K562 (cell line): ENCODE results near the gene ARL11. TPM values are rescaled to one million over a fixed set of nuclear protein-coding genes. Genes with fewer than 3 reads are reported as not detected.

Experiments used
- ATAC-seq: fragments of 200-7000 bp; cut with Tn5 transposase; 3 replicates; pipeline ENCODE4 v1.9.1; 2020; ENCODE audit warnings: moderate library complexity
- BruUV-seq: library from RNA; stranded (reverse); fragments of 400-500 nt; replicated peaks from 2 replicates; lab custom pipeline; 2021; lab: Mats Ljungman, UMichigan
- CTCF ChIA-PET: fragments of 300-600 bp; formaldehyde crosslinking; extraction: SDS; loops from one replicate; lab custom pipeline; 2021; ENCODE audit warnings: low intra/inter-chr PET ratio; lab: Yijun Ruan, JAX
- POLR2A ChIA-PET: fragments of 300-600, 350-650 bp; sonication (Branson Sonifier 250); formaldehyde crosslinking; extraction: SDS; loops from one replicate; lab custom pipeline; 2021; ENCODE audit warnings: antibody characterized with exemption, inconsistent platforms; lab: Yijun Ruan, JAX
- DNase-seq, 4 experiments: peaks; one replicate each; pipeline versions ENCODE4 v3.0.0 to v3.0.0-alpha.2; 2011 to 2018; ENCODE audit warnings: low spot score in 3 of 4, mixed read lengths in 3 of 4; ENCODE audit errors: extremely low read depth in 1 of 4
- FAIRE-seq: peaks from 2 replicates; lab custom pipeline; 2011; peaks lifted over from hg19 to GRCh38; lab: Jason Lieb, UNC
- H2AFZ ChIP-seq: 2 replicates; pipeline ENCODE4 v1.6.0; 2011; ENCODE audit warnings: low read depth, low read length, control low read depth, inconsistent platforms
- H3K27ac ChIP-seq: fragments of 200-600 bp; 3 replicates; pipeline ENCODE4 v1.8.0; 2011; ENCODE audit warnings: low read depth, mild to moderate bottlenecking, control low read depth, inconsistent platforms, low read length, moderate library complexity, mixed read lengths; ENCODE audit errors: extremely low read depth
- H3K27me3 ChIP-seq, 2 experiments: fragments of 300-600 bp in 1 of 2; 2 replicates in 1 of 2; 3 replicates in 1 of 2; pipeline versions ENCODE4 v1.6.0 to v1.8.0; 2011; ENCODE audit warnings: inconsistent platforms in 2 of 2, low read length in 2 of 2, mild to moderate bottlenecking in 1 of 2, mixed read lengths in 1 of 2, moderate library complexity in 1 of 2; ENCODE audit not compliant: control insufficient read depth in 2 of 2, insufficient read depth in 2 of 2
- H3K36me3 ChIP-seq: fragments of 300-600 bp; 3 replicates; pipeline ENCODE4 v1.8.0; 2011; ENCODE audit warnings: mild to moderate bottlenecking, low read length, inconsistent platforms; ENCODE audit not compliant: control insufficient read depth, insufficient read depth
- H3K4me1 ChIP-seq, 2 experiments: fragments of 200-600 bp in 1 of 2; replicated peaks in 1 of 2; 2 replicates in 1 of 2; 3 replicates in 1 of 2; pipeline versions ENCODE4 v1.5.1 to v1.8.0; 2011; ENCODE audit warnings: inconsistent platforms in 2 of 2, low read length in 2 of 2, mild to moderate bottlenecking in 1 of 2, mixed read lengths in 1 of 2, moderate library complexity in 1 of 2; ENCODE audit not compliant: control insufficient read depth in 2 of 2, insufficient read depth in 2 of 2
- H3K4me2 ChIP-seq: 2 replicates; pipeline ENCODE4 v1.6.1; 2011; ENCODE audit warnings: low read length, control low read depth, inconsistent platforms, mixed read lengths; ENCODE audit not compliant: insufficient read depth
- H3K4me3 ChIP-seq: fragments of 200-600 bp; sonication (generic), shearing (Covaris generic); 2 replicates; pipeline ENCODE4 v1.5.1; 2016; ENCODE audit warnings: control low read depth, inconsistent platforms
- H3K79me2 ChIP-seq: fragments of 200-600 bp; 3 replicates; pipeline ENCODE4 v1.8.0; 2011; ENCODE audit warnings: low read length, inconsistent platforms; ENCODE audit not compliant: control insufficient read depth, insufficient read depth
- H3K9ac ChIP-seq, 2 experiments: 2 replicates each; pipeline versions ENCODE4 v1.6.0 to v1.6.1; 2011; ENCODE audit warnings: low read depth in 2 of 2, low read length in 2 of 2, control low read depth in 1 of 2, inconsistent platforms in 1 of 2, mild to moderate bottlenecking in 1 of 2, mixed read lengths in 1 of 2; ENCODE audit not compliant: insufficient read depth in 1 of 2
- H3K9me1 ChIP-seq: one replicate; pipeline ENCODE4 v1.6.0; 2011; ENCODE audit warnings: inconsistent platforms, mild to moderate bottlenecking, low read length, moderate library complexity; ENCODE audit not compliant: control insufficient read depth, insufficient read depth
- H3K9me3 ChIP-seq: replicated peaks from 2 replicates; pipeline ENCODE4 v1.5.1; 2011; ENCODE audit warnings: low read depth, low read length, inconsistent platforms; ENCODE audit not compliant: control insufficient read depth, insufficient read depth
- H4K20me1 ChIP-seq: replicated peaks from 2 replicates; pipeline ENCODE4 v1.6.1; 2011; ENCODE audit warnings: low read length, inconsistent platforms, mixed read lengths; ENCODE audit not compliant: control insufficient read depth, insufficient read depth
- BMI1 ChIP-seq: fragments of 150-350 bp; IDR thresholded peaks from 2 replicates; pipeline ENCODE4 v1.6.1; 2014; ENCODE audit warnings: low read length
- BRF1 ChIP-seq: IDR thresholded peaks from 3 replicates; pipeline ENCODE4 v1.6.1; 2011; ENCODE audit warnings: borderline replicate concordance, mild to moderate bottlenecking; ENCODE audit not compliant: insufficient read length; ENCODE audit errors: extremely low read depth
- CREB1 ChIP-seq, 2 experiments: sonication (generic) in 1 of 2; formaldehyde crosslinking in 1 of 2; IDR thresholded peaks; 2 replicates each; pipeline versions ENCODE4 v1.6.1 to v1.8.0; 2012 to 2022; ENCODE audit warnings: inconsistent platforms in 1 of 2, mild to moderate bottlenecking in 1 of 2, missing genetic modification reagents in 1 of 2, moderate library complexity in 1 of 2
- CTCF ChIP-seq, 3 experiments: IDR thresholded peaks in 2 of 3; conservative IDR thresholded peaks in 1 of 3; 2 replicates each; pipeline ENCODE4 v1.5.1; 2011 to 2012; ENCODE audit warnings: low read length in 3 of 3, mild to moderate bottlenecking in 3 of 3, control low read depth in 2 of 3, improper control_type of control experiment in 1 of 3, inconsistent platforms in 1 of 3, low read depth in 1 of 3, mixed read lengths in 1 of 3, moderate library complexity in 1 of 3; ENCODE audit not compliant: insufficient read depth in 2 of 3
- DIDO1 ChIP-seq: fragments of 450-650 bp; IDR thresholded peaks from 2 replicates; pipeline ENCODE4 v1.6.1; 2016; ENCODE audit warnings: low read depth, missing biosample characterization, missing genetic modification characterization
- RCOR1 ChIP-seq, 2 experiments: IDR thresholded peaks; 2 replicates each; pipeline ENCODE4 v1.6.1; 2012; ENCODE audit warnings: low read depth in 2 of 2, low read length in 2 of 2, borderline replicate concordance in 1 of 2, improper control_type of control experiment in 1 of 2
- SMC3 ChIP-seq: conservative IDR thresholded peaks from 2 replicates; pipeline ENCODE4 v1.6.1; 2011; ENCODE audit warnings: low read depth, low read length, improper control_type of control experiment; ENCODE audit not compliant: insufficient read depth
- VEZF1 ChIP-seq: fragments of 200-800 bp; sonication (Bioruptor generic); IDR thresholded peaks from 2 replicates; pipeline ENCODE4 v1.6.1; 2017; ENCODE audit warnings: missing genetic modification characterization, missing compliant biosample characterization
- WGBS: fragments of 100-300 bp; shearing (Covaris generic); methylation state at CpG from one replicate; pipeline ENCODE4 v1.1.6; 2016; ENCODE audit warnings: low coverage, mixed read lengths; ENCODE audit not compliant: insufficient coverage; ENCODE audit errors: missing lambda C conversion rate; 5-methylcytosine and 5-hydroxymethylcytosine counted together
- in situ Hi-C: fragments of 300-500 bp; cut with MboI; formaldehyde crosslinking; loops from 4 replicates; pipeline ENCODE4 v1.15.0; 2018; ENCODE audit warnings: inconsistent platforms, mixed read lengths
- intact Hi-C: fragments of 100-400 bp; cut with micrococcal nuclease; formaldehyde crosslinking; loops from 2 replicates; pipeline ENCODE4 v1.14.2; 2022
- polyA plus RNA-seq, 8 experiments: library from polyadenylated mRNA; depleted of rRNA in 4 of 8; stranded (reverse) in 5 of 8; unstranded in 3 of 8; fragments of >200 nt; fragmentation: Nextera tagmentation in 2 of 8; fragmentation: Illumina TruSeq in 1 of 8; extraction: Ambion mirVana in 2 of 8; extraction: Trizol in 1 of 8; gene quantifications; 2 replicates each; pipeline versions ENCODE4 v1.2.1 to v1.2.3, GENCODE V29; 2011 to 2014; ENCODE audit warnings: inconsistent platforms in 1 of 8, missing spikeins in 1 of 8
- total RNA-seq, 7 experiments: library from RNA; depleted of rRNA in 6 of 7; stranded (reverse); fragments of >200 nt in 6 of 7; fragmentation: Illumina TruSeq in 2 of 7; extraction: Trizol in 2 of 7; gene quantifications; 2 replicates each; pipeline versions ENCODE4 v1.2.1 to v1.2.3, GENCODE V29; 2011 to 2021; ENCODE audit warnings: low replicate concordance in 1 of 7

The ARL11 gene
- total and polyA plus RNA-seq, 9 of the 15 experiments (the other 6 are each of a cell fraction or from before 2014, with no cell fraction given) = 0.18 to 0.87 (median 0.45) TPM

DNA sequence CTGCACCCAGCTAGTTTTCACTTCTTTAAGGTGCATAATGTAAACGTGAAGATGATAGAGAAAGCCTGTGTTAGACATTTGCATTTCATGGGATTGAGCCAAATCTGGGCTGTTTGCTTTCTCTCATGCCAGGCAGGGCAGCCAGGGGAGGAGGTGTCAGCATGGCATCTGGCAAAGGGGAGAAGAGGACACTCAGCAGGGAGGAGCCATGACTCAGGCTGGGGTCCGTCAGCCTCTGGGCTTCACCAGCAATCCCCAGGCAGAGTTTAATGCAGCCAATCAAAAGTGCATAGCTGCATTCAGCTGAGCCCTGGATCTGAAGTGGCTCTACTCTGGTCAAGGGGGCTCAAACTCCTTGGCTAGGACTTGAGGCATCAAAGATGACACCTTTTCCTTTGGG lies 39.5 kb downstream of the ARL11 start (continued):
- TF ChIP-seq BRF1 = no peak
- no peak for TF ChIP-seq DIDO1
- TF ChIP-seq VEZF1 = no peak
- no peak for TF ChIP-seq CREB1 (IDR thresholded peaks at IDR 0.05)
- TF ChIP-seq CREB1 (CRISPR knock-in tag; IDR thresholded peaks at IDR 0.05) = no peak
- TF ChIP-seq RCOR1 (IDR thresholded peaks at IDR 0.05; ENCODE audit: borderline replicate concordance in 1 of 2, low read depth in 2 of 2, low read length in 2 of 2) = no peak

- intact Hi-C loops (loop anchor here (1.0 to 5.0 kb wide), 2 partner anchors 122 to 178 kb away; partner anchors contain the start of gene KPNA3), in situ Hi-C loops (loop anchor here (25.0 kb wide), 1 partner anchor 1392 kb away; no protein-coding TSS in a partner anchor)
- Histone ChIP-seq H3K79me2 (no peaks in the 10 kb centered on the region; the same call in 2 of the 3 replicates), H3K4me2 (no peak overlapping the region), H2AFZ (no peak overlapping the region), H3K36me3 (peaks cover 16% of the 10 kb centered on the region; the same call in 2 of the 3 replicates), H3K9ac (no peak overlapping the region), H4K20me1 (no peaks in the 10 kb centered on the region), H3K27ac (no peak overlapping the region), H3K9me1 (no peaks in the 10 kb centered on the region), H3K27me3 (no peaks in the 10 kb centered on the region), H3K9me3 (no peaks in the 10 kb centered on the region), H3K4me1 (no peaks in the 10 kb centered on the region), H3K4me3 (no peak overlapping the region)
- ChIA-PET CTCF (interaction anchor here (0.7 to 0.9 kb wide), 4 partner anchors 175 to 1401 kb away, joined by 3 read pairs; no protein-coding TSS in a partner anchor), POLR2A (no interaction called here)
- peak; percentile 15 for FAIRE-seq
- BruUV-seq = no TSS peak
- 72% methylated on average over 5 of the region's 5 CpGs for WGBS
- ATAC-seq = peak; percentile 94
- DNase-seq = peak; percentile 40 to 57 (median 49)
- TF ChIP-seq BMI1 (no peak), CTCF (IDR thresholded peaks at IDR 0.05 in 2 of 3, conservative IDR thresholded peaks at IDR 0.05 in 1 of 3; ENCODE audit: insufficient read depth in 2 of 3, low read depth in 1 of 3, low read length in 3 of 3) (peak; percentile 56 to 69 (median 57); a peak in 5 of 6 replicates), SMC3 (peak; percentile 44; the same call in 1 of the 2 replicates)
Observed at GRCh38 chr13:49669735-49670309, 41.5 kb downstream of the ARL11 start.
